Mammary epithelial cell (primary cell): ENCODE data around the gene MTRF1.

Experiments
- CTCF ChIP-seq, 2 donors: IDR thresholded peaks in 1 of 2; conservative IDR thresholded peaks in 1 of 2; 2 replicates each; pipeline ENCODE4 v1.5.1; 2011 to 2012; ENCODE audit warnings: inconsistent platforms in 2 of 2, low read length in 2 of 2, mild to moderate bottlenecking in 2 of 2, control low read depth in 1 of 2, low read depth in 1 of 2; ENCODE audit not compliant: insufficient read depth in 1 of 2; ENCODE audit errors: extremely low read depth in 1 of 2
- EZH2 ChIP-seq: IDR thresholded peaks from 2 replicates; pipeline ENCODE4 v1.6.1; 2012; ENCODE audit warnings: low read length, inconsistent platforms, borderline replicate concordance

- no peak for TF ChIP-seq EZH2
- no peak for TF ChIP-seq CTCF (conservative IDR thresholded peaks at IDR 0.05 in 1 of 2, IDR thresholded peaks at IDR 0.05 in 1 of 2; ENCODE audit: extremely low read depth in 1 of 2, insufficient read depth in 1 of 2, low read depth in 1 of 2, low read length in 2 of 2)
These were observed 36.1 kb upstream of the MTRF1 start for GRCh38 chr13:41299316-41300094.
